NCI-H2107 (cell line): ENCODE measurements around the gene DDX41.
"Not testable (repeated sequence)": the region's sequence is repeated elsewhere in the genome, so short reads cannot be mapped to it uniquely, and the experiment has no call there.

Source experiments
- DNase-seq: peaks from one replicate; lab custom pipeline; 2025; lab: John Stamatoyannopoulos, UW

DDX41 gene

DNA sequence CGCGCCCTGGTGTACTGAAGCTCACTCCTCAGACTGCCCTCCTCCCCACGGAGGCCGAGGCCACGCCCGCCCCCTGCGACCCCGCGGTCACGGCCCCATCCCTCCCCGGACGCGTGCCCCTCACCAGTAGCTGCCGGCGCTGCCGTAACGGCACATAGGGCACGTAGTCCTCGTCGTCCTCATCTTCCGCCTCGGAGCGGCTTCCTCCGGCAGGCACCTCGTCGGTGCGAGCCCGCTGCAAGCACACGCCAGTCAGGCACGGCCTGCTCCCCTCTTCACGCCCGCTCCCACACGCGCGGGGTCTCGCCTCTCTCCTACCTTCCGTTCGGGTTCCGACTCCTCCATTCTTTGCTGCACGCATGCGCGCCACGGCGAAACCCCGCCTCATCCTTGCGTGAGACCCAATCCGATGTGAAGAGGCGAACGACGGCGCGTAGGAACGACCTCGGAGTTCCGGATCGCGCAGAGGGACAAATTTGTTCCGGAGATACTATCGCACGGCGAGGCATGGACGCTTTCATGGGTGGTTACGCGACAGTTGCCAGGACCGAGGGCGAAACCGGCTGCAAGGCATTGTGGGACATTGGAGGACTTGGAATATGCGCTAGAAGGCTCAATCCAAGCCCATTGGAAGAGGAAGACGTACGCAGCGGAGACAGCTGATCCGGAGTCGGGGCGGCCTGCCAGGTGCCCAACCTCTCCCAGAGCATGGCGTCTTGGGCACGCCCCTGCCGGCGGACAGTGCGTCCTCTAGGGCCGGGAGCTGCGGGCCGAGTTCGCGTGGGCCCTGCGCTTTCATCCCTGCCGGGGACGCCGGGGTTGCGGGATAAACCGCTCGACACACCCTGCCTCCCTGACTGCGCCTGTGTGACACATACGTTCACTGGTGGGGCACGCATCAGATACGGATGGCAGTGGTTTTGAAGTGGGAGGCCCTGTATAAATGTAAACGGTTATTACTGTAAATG, at the start of gene DDX41:
TSS of gene DDX41 (minus strand) at position 361 of the 968 bp plus-strand sequence. CDS start at position 345, 16 bp downstream.
- DNase-seq: peak; percentile 89

DNA sequence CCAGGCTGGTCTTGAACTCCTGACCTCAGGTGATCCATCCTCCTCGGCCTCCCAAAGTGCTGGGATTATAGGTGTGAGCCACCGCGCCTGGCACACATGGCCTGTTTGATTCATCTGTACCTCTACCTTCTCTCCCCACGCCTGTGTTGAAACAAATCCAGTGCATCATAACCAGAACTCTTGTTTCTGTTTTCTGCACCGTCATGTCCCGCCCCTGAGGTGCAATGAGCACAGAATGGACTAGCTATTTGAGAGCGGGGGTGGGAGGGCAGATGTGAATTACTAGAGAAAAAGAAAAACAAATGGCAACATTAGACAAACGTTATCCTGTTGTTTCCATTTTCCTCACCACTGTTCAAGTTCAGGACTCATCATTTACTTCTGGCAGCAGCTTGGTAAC, 48.3 kb upstream of the DDX41 start:
- DNase-seq: no peak

DNA sequence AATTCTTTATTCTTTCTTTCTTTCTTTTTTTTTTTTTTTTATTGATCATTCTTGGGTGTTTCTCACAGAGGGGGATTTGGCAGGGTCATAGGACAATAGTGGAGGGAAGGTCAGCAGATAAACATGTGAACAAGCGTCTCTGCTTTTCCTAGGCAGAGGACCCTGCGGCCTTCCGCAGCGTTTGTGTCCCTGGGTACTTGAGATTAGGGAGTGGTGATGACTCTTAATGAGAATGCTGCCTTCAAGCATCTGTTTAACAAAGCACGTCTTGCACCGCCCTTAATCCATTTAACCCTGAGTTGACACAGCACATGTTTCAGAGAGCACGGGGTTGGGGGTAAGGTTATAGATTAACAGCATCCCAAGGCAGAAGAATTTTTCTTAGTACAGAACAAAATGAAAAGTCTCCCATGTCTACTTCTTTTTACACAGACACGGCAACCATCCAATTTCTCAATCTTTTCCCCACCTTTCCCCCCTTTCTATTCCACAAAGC, 42.7 kb upstream of the DDX41 start:
- not testable (repeated sequence) for DNase-seq

DNA sequence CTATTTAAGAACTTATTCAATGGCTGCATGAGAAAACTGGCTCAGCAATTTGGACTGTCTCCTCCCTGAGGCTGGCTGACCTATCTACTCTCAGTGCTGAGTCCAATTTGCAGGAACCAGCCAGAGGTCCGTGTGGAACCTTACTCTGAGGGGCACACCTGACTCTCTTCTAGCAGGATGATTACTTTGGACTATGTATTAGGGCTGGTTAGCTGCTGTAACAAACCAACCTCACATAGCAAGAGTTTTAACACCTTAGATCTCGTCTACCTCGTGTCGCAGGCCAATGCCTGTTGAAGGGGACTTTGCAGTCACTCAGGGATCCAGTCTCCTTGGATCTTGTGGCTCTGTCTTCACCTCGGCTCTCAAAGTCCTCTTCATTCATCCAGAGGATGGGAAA, 41.0 kb upstream of the DDX41 start:
- no peak for DNase-seq

DNA sequence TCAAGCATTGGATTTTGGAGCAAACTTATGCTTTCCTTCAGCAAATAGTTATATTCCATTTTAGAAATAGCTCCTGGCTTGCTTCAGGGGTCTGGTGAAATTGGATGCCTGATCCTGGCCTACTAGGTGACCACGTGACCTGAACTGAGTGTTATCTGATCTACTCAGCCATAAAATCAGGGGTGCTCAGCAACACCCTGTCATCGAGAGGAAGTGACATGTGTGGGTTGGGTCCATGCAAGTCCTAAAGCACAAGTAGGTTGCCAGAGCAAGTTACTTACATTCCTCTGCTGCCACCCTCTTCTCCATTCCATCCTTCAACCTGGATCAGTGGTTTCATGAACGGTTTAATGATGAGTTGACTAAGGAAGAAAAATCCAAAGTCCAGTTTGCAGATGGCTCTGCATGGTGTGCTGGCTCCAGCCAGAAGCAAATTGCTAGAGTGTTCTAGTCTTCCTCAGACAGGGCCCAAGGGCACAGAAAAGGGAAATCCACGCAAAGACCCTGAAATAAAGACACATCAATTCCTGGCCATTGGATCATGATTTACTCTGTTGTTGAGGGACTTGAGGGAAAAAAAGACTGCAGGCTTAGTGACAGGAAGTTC, 40.4 kb upstream of the DDX41 start:
- no peak for DNase-seq

DNA sequence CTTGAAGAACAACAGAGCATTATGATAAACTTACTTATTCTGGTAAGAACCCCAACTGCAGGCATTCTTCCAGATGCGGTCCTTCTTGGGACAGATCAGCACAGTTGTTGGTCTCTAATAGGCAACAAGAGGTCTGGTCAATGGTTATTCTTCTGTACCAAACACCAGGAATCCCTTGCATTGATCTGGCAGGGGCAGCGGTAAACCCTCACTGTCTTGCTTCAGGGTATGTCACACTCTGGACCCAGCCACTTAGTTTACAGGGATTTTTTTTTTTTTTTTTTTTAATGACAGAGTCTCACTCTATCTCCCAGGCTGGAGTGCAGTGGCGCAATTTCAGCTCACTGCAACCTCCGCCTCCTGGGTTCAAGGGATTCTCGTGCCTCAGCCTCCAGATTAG, 38.9 kb upstream of the DDX41 start:
- DNase-seq: no peak

DNA sequence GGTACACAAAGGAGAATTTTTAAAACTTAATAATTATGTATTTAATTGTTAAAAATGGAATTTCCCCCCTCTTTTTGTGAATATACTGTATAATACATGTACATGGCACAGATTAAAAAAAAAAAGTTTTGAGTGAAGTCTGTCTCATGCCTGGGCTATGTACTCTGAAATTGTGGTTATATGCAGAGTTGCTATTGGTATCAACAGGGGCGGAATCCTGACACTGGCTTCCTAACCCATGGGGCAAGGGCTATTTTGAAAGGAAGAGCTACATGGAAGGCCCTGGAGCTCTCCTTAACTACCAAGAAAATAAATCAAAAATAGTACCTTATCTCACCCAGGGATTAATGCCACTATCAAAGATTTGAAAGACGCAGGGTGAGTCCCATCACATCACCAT, 38.5 kb upstream of the DDX41 start:
- no peak for DNase-seq

DNA sequence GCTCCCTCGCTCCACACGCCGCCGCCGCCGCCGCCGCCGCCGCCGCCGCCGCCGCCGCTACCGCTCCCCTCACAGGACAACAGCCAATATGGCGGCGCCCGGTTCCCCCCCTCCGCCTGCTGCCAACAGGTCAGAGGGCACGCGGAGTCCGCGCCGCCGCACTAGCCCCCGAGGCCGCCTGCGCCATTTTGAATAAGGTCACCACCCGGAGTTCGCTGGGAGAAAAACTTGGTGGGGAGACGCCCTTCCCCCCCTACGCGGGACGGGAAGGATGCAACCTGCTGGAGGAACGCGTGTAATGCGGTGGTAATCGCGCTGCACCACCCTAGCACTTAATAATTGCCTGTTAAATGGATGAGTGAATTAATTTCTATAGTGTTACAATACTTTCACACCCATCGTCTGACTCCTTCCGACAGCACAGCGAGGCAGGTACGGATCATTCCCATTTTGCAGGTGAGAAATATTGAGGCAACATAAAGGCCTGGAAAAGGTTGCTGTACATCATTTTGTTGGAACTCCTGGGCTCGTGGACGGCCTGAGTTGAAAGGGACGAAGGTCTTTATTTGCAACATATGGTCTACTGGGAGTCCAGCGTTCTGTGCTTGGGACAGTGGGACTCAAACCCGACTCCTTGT, 37.8 kb upstream of the DDX41 start, which contains the start of gene FAM193B:
TSS of gene FAM193B (minus strand) at position 90 of the 638 bp plus-strand sequence. CDS start 105 bp downstream, outside the sequence.
- peak; percentile 75 for DNase-seq

DNA sequence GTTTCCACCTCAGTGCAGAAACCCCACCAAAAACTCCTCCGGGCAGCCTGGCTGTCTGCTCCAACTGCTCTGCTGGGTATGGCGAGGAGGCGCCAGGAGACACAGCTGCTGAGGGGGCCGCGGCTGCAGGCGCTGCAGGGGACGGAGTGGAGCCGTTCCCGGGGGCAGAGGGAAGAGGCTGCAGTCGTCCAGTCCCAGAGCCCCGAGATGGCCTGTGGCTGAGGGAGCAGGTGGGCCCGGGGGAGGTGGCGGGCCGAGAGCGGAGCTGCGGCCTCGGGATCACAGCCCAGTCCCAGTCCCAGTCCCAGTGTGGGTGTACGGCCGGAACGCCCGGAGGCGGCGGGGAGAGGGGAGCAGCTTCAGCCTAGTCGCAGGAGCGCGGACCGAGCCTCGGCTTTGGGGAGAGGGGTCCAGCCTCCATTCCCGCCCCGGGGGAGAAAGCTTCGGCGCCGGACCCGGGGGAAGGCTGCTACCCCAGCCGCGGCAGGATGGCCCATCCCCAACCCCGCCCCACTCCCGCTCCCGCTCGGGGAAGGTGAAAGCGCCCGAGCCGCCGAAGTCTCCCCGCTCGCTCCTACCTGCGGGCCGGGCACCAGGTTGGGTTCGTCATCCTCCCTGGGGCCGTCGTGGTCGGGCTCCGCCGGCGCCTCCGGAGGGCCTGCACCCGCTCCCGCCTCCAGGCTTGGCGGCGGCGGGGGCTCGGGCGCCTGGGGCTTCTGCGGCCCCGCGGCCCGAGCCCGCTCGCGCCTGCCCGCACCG, 37.1 kb upstream of the DDX41 start:
- DNase-seq: no peak

DNA sequence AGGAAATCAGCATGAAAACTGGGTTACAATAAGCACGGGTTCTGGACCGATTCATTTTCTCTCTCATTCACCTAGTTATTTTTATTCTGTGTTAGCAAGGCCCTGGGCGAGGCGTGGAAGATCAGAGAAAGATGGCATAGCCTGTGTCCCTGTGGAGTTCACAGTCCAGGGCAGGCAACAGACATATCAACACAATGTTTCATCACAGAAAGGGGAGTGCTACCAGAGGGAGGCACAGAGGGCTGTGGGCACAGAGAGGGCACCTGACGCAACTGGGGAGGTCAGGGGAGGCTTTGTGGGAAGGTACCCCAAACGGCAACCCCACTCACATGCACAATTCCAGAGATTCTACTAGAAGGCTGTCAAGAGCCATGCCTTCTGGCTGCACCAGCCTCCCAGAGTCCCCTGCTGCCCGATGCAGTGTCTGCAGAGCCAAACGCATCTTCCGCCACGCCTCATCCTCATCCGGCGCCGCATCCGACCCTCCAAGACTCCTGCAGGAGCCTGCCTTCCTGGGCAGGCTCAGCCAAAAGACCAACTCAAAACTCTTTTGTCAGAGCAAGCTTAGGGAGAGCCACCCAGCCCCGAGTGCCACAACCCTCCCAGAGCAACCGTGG, 36.2 kb upstream of the DDX41 start:
- no peak for DNase-seq

DNA sequence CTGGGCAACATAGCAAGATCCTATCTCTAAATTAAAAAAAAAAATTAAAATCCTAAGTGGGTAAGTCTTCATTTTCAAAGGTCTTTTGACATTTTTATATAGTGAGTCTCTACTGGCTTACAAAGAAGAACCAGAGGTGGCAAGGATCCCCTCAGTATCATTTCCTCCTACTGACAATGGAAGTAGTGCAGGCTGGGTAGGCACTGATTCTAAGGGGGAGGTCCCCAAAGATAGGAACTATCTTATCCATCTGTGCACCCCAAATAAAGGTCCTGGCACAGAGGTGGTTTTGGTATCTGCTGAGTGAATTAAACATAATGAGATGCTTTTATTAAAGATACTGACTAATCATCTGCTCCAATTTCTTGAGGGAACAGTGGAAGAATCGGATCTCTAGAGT, 33.4 kb upstream of the DDX41 start:
- no peak for DNase-seq

DNA sequence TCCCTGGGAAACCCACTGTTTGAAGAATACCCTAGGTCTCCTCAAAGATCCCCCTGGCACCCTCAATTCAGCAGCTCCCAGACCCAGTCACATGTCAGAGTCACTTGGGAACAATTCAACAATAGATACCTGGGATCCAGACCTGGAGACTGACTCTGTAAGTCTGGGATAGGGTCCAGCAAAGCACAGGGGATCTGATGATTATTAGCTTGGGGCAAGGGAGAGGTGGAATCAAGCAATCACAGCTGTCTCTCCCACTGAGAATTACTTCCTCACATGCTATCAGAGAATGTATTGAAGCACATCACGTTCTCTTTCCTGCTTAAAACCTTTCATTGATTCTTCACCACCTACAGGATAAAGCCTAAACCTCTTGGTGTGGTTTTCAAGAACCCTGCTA, 31.7 kb upstream of the DDX41 start:
- DNase-seq: no peak

DNA sequence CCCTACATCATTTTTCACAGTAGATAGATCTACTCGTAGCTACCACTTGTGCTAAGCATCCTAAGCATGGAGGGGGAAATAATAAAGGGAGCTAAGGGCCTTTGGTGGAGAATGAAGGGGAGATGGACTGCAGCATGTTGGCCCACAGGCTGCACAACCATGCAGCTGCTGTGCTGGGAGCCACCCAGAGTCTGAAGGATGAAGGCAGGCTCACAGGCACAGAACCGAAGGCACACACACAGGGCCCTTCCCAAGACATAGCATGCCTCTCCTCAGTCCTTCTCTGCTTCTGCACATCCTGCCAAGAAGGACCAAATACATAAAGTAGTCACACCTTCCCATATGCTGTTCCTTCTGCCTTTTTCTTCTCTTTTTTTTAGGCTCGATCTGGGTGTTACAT, 31.0 kb upstream of the DDX41 start:
- DNase-seq: no peak

DNA sequence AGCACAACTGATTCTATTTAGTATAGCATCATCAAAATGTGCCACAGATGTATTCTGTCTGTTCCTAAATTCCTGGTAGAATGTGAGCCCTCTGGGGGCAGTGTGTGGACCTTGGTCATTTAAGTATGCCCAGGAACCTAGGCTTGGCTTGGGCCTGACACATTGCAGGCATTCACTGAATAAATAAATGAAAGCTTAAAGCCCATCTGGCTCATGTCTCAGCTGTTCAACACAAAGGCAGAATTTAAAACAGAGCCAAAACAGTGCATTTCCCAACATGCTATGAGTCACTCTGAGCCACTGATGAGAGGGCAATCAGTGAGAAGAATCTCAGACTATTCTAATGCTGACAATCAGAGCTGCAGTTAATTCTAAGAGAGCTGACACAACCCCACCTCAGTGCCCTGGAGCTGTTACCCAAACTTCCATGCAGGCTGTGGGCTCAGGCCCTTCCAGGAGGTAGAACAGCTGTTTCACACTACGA, 29.5 kb upstream of the DDX41 start:
- DNase-seq: no peak

DNA sequence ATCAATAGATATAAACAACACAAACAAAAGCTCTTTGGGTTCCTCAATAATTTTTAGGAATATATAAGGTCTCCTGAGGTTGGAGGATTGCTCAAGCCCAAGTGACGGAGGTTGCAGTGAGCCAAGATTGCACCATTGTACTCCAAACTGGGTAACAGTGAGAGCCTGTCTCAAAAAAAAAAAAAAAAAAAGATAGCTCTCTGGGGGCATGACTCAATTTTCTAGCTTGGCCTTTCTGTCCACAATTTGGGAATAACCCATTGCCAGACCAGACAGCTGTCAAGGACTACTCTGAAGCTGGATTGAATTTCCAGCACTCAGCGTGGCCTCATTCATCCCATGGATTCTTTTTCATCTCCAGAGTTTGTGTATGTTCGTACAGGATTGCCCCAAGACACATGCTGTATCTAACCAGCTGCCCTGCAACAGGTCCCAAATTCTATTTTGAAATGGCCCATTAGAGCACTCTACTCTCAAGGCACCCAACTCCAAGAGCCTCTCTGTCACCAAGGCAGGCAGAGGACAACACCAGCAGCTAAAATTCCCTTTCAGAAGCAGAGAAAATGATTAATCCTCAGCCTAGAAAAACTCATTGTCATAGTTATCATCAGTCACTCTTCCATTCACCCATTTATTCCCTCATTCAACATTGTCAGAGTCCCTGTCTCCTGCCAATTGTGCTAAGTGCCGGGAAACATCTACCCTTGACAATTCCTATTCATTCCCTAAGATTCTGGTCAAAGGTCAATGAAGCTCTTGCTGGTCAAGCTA, 28.9 kb upstream of the DDX41 start:
- DNase-seq: no peak

DNA sequence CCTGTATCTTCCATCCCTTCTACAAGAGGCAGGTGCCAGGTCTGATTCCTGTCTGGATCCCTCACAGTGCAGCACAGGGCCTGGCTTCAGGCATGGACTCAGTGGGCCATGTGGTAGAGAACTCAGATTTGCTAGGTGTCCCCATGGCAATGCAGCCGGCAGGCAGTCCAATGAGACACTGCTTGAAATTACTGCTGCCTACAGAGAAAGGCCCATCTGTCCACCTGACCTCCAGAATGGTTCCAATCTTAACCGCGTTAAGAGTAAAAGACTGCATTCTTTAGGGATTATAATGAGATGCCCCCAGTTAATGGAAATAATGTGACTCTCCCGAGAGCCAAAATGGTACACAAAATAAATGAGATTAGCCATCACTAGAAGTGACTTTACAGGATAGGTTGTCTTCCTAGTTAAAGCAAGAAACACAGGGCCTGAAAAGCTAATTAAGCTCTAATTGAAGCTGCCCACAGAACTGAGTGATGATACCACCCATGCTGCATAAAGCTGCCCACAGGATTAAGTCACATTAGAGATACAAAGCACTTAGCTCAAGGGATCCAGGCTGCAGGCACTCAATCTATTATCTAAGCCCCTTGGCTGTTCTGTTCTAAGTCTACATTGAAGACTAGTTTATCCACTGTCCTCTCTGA, 26.2 kb upstream of the DDX41 start:
- no peak for DNase-seq

DNA sequence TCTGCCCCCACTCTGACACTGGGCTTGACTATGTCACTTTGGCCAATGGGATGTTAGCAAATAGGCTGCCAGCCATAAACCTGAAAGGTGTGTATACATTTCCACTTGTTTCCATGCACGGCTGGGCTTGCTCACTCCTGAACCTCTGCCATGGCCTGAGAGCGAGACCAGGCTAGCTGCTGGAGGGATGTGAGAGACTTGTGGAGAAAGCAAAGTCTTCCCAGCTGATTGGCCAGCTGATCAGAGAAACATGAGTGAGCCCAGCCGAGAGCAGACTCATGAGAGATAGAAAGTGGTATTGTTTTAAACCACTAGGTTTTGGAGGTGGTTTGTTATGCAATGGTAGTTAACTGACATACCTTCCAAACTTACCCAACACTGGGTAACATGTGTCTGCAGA, 23.7 kb upstream of the DDX41 start:
- DNase-seq: no peak

DNA sequence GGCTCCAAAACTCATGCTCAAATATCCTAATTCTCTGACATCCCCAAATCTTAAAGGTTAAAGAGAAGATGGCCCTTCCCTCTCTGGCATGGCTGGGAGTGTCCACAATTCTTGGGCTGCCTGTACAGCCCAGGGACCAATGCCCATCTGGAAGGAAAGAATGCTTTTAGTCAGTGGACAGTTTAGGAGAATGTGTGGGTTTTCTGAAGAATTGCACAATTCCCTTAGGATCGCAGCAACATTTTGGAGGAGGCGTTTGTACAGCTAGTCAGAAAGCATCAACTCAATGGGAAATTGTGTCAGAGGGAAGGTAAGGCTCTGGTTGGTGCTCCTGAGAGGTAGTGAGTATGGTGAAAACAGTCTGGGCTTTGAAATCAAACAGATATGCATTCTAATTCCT, 22.6 kb upstream of the DDX41 start:
- DNase-seq: no peak

DNA sequence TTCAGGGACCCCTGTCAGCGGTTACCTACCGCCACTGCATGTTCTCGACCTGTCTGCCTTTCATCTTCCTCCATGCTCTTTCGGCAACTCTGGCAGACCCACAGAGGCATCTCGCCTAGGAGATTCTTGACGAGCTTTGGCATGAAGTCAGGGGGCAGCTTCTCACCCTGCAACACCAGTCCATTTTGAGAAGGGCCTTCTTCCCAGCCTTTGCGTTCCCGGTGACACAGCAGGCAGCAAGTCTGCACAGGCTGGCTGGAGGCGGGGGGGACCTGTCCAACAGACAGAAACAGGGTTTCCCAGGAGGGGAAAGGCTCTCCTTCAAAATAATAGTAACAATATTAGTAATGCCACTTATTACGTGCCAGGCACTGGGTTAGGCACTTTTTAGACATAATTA, 22.1 kb upstream of the DDX41 start:
- DNase-seq: no peak
